Mesenteric fat pad (tissue), 1 donor: ENCODE measurements around the gene SLC48A1. TPM values are rescaled to one million over a fixed set of nuclear protein-coding genes. Genes with fewer than 3 reads are reported as not detected.

Experiments used
- DNase-seq: peaks from one replicate; pipeline ENCODE4 v3.0.0-alpha.2; 2020; ENCODE audit warnings: low spot score
- total RNA-seq: library from RNA; stranded (reverse); fragmentation: NEBNext Ultra II Directional; extraction: Animal tissue kit (Norgen Biotek cat#: 25700); gene quantifications from one replicate; pipeline ENCODE4 v1.2.1, GENCODE V29; 2021
- donor health status: DM: yes; HTN: yes; CAD: no.

The SLC48A1 gene
- total RNA-seq, 1 donor from 2014 or later, result 40.3 TPM

DNA sequence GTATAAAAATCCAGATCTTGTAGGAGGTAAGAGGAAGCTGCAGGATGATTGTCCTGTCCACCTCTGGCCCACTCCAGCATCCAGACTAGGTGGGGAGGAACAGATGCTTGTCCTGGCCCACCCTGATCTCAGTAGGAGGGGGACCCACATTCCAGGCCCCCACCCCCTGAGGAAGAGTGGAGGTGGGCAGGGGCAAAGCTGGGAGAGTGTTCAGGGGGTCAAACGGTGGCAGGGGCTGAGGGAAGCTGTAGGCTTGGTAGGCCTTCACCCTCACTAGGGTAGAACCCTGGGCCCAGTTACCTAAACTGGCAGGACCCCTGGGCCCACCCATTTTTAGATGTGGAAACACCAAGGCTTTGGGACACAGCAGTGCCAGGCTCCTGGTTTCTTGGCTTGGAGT, 4.1 kb downstream of the SLC48A1 start:
- no peak for DNase-seq

DNA sequence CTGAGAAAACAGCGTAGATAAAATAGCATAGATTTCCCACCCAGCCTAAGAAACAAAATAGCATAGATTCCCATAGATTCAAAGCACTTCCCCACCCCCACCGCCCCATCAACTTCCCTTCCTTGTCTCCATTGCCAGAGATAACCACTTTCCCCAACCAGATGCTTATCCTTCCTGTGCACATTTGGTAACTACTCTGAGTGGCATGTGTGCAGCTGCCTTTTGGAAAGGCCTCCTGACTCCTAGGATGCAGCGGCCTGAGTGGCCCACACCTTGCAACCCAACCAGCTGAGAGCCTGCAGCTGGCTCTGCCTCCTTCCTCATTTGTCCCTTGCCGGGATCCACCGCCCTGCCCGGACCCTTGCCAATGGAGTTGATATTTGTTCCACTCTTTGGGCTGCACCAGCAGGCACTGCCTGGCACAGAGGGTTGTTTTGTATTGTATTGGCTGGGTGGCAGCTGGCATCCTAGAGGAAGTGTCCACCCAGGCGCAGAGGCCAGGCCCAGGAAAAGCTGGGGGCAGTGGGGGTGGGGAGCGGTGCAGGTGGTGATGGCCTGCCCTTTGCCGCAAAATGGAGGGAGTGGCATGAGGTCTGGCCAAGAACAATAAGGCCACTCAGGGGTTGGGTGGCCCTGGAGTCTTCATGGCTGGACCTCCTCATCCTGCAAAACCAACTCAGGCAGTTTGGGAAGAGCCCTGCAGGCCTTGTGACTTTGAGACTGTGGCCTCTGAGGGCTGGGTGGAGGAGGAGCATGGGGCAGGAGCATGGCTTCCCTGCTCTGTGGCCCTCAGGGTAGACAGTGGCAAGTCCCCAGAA, 4.9 kb downstream of the SLC48A1 start:
- no peak for DNase-seq

DNA sequence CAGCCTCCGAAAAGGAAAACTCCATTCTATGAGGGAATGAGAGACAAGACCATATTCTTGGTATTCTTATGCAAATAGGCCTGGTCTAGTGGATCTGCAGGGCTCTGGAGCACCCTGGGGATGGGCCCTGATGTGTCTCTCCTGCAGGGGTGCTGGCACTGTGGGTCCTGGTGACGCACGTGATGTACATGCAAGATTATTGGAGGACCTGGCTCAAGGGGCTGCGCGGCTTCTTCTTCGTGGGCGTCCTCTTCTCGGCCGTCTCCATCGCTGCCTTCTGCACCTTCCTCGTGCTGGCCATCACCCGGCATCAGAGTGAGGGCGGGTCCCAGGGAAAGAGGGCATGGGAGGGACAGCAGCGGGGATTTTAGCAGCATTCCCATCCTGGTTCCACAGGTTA, 5.8 kb downstream of the SLC48A1 start:
- no peak for DNase-seq

DNA sequence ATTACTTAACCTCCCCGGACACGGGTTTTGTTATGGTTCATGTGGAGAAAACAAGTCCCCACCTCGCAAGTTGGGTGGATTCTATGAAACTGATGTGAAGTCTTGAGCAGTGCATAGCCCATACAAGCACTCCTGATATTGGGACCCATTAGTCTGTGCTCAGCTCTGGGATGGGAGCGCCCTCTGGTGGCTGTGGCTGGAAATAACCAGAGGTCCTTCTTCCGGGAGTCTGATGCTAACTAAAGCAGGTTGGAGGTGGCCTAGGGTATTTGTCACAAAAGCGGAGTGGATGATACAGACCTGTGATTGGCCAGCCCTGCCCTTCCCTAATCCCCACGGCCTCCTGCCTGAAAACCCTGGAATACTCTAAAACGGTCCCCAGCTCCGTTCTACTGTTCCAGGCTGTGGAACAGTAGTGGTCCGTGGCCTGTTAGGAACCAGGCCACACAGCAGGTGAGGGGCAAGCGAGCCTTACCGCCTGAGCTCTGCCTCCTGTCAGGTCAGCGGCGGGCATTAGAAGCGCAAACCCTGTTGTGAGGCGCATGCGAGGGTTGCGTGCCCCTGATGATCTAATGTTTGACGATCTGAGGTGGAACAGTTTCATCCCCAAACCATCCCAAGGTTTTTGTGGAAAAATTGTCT, 6.4 kb downstream of the SLC48A1 start:
- DNase-seq, result no peak

DNA sequence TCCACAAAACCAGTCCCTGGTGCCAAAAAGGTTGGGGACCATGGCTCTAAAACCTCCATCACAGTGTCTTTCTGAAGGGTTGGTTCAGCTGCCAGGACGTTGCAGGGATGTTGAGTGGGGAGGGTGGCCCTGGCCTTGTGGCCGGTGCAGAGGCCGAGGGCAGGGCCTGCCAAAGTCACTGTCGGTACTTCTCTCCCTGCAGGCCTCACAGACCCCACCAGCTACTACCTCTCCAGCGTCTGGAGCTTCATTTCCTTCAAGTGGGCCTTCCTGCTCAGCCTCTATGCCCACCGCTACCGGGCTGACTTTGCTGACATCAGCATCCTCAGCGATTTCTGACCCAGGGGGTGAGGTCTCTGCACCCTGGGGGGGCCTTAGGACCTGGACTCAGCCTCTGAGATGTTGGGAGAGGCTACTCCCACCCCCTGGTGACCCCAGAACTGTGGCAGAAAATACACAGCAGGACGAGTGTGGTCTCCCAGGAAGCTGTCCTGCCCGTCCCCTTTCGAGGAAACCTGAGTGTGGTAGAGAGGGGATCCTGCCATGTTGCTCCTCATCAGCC, 7.0 kb downstream of the SLC48A1 start:
- DNase-seq, result no peak

DNA sequence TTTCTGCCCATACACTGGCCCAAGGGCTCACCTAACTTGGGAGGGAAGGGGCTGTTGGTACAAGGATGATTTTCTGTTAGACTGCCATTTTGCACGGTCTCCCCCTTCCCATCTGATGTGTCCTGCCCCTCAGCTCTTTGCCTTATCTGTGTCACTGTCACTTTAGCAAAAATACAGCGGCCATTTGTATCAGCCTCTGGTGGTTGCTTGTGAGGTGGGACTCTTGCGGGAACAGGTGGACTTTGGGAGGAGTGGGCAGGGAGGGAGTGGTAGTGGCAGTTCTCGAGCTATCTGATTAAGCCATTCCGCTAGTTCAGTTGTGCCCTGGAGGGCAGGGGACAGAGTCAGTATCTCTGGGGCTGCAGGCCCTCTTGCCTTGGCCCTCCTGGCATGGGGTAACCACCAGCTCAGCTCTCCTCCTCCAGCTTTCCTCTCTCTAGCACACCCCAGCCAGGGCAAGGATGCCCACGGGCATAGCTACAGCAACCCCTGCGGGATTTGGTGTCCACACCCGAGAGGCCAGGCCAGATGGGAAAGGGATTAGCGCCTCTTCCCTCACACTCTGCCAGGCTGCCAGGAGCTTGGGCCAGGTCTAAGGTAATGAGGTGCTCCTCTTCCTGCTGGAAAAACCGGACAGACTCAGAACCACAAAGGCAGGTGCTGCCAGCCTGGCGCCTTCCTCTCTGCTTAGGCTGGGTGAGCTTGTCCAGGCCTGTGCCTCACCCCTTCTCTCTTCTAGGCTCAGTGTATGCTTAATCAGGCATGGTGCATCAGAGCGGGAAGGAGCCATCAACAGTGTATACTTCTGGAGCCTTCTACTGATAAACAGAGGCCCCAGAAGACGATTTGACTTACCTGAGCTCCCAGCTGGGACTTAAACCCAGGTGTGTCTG, 8.7 kb downstream of the SLC48A1 start:
- no peak for DNase-seq

DNA sequence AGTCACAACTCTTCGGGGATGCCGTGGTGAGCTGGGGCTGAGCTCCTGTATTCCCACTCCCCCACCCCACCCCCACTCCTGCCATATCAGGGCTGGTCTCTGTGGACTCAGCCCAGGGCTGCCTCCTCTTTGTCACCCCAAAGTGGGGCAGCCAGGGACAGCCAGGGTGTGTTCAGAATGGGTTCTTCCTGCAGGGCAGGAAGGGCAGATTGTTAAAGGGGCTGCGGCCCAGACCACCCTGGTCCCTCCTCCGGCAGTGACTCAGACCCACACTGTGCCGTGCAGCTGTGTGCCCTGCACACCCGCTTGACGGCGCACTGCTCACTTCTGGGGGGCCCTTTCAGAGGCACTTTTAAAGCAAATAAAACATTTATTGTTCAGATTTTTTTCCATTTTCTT, 9.3 kb downstream of the SLC48A1 start:
- DNase-seq, result no peak

DNA sequence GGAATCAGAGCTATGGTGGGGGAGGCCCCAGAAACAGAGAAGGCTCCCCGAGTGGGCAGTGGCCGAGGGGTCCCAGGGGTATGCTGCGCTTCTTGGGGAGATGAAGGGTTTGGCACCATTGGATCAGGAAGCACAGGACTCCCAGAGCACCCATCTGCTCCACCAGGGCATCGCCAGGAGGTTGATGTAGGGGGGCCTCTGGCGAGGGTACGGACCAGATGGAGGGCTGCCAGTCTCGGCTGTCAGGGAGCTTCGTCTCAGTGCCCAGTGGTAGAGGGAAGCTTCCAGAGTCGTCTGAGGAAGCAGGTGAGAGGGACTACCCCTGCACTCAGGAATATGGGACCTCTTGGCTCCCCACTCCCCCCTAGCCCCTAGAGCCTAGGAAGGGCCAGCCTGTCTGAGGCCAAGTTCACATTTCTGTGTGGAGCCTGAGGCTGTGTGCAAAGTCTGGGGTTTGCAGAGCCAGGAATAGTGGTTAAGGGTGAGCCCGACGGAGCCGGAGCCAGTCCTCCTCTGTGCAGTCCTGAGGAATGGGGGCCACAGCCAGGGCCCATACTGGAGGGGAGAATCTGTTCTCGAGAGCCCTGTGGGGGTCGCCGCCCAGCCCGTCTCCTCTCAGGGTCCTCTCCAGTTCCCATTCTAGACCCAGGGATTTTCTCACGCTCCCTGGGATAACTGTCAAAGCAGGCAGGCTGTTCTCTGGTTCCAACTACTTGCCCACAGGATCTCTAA, 10.2 kb downstream of the SLC48A1 start:
- DNase-seq, result no peak

DNA sequence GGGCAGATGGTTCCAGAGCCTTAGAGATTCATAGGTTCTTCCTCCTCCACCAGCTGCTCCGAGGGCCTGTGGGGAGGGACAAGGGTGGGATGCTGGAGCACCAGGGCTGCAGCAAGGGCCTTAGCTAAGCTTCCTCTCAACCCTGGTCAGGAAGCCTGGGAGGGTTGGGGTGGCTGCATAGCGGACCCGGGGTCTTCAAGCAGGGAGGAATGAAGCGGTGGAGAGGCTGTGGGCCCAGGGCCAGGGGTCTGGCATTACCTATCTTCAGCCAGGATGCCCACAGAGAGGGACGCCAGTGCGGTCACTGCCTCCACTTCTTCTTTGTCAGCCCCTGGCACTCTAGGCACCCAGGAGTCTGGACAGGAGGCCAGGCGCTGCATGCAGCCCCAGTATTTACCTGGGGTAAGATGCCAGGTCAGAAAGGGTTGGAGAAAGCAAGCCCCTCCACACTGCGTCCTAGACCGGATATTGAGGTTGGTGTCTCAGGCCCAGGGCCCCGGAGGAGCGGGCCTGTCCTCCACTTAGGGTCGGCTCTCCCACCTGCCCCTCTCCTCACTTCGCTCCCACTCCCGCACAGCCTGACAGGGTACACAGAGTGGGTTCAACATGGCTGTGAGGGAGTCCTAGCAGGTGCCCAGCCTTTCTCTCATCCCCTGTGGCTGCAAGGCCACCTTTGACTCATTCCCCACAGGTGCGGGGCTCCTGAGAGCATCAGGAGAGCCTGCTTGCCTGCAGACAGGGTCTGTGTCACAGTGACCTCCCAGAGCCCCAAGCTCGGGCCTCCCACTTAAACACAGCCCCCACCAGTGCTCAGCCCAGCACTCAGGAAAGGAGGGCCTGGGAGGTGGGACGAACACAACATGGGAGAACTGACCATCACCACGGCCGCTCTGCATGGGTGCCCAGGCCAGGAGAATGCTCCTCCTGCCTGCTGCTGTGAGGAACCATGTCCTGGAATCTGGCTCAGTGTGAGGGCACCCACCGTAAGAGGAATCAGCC, 11.1 kb downstream of the SLC48A1 start:
- no peak for DNase-seq

DNA sequence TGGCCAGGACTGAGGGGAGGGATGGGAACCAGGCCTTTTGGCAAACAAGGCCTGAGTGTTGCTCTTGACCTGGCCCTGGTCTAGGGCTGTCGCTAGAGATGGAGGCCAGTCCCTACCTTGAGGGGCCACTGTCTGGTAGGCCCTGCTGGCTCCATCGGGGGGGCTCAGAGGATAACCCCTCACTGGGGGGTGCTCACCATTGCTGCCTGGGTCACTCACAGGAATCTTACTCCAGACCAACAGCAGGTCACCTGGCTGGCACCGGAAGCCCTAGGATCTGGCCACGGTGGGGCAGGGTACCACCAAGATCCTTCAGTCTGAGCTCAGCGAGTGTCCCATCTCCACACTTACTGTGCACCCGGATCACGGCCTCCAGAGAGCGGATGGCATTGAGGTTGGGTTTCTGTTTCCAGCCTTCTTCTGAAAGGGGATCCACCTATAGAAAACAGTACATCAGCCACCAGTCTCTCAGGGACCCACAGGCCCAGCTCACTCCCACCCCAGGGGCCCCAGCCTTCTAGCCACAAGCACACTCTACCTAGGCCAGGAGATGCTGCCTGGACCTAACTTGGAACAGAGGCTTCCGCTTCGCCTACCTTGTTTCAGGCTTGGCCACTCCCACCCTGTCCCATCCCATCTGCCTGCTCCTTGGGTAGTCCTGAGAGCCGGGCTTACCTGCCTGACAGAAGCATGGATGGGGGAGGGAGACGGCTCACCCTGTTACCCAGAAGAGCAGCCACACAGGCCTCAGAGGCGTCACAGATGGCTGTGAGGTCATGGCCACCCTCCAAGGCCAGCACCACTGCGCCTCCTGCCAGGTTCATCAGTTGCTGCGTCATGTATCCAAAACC, 12.2 kb downstream of the SLC48A1 start:
- no peak for DNase-seq

DNA sequence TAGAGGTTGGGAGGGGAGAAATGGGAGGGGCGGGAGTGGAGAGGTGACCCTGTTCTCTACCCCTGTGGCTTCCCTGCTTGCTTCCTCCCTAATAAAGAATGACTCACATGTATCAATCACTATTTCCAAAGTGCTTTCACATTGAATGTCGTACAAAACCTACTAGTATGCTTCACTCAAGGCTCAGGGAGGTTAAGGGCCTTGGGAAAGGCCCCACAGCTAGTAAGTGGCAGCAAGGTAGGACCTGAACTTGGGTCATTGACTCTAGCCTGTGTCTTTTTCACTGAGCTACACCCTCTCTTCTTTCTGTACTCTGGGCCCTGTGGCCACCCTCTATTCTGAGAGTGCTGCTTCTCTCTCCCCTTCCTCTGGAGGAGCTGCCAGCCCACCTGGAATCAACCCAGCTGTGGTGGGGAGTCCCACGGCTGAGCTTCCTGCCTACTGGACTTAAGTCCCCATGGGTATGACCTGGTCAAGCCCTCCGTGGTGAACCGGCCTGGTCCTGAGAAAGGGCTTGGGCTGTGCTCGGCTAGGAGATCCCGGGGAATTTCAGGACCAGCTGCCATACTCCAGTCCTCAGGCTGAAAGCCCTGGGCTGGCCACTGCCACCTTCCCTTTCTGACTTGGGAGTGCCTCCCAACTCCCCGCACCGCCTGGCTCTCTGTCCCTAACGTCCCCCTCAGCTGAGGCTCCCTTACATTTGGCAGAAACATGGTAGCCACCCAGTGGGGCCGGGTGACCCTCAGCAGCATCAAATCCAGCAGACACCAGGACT, 13.0 kb downstream of the SLC48A1 start:
- DNase-seq, result no peak

DNA sequence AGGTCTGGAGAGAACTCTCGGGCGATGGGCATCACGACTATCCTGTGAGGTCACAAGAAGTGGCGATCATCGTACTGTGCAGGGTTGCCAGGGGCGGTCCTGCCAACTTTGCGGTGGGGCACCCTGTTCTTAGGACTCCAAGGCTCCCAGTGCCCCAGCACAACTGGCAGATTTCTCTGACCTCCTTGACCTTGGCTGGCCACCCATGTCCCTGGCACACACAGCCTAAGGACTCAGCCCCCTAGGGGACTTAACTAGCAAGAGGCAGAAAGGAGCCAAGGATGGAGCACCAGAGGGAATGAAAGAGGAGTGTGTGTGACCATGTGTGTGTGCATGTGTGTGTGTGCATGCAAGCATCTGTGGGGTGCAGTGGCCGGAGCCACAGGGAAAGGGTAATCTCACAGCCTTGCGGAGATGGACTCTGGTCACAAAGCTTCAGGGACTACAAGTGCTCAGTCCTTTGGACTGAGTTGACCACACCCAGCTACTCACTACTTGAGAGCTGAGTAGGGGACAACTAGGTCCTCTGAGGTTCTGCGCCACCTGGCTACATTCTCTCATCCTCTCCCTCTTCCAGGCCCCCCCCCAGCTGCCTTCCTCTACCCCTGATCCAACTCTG, 13.7 kb downstream of the SLC48A1 start:
- DNase-seq, result no peak

DNA sequence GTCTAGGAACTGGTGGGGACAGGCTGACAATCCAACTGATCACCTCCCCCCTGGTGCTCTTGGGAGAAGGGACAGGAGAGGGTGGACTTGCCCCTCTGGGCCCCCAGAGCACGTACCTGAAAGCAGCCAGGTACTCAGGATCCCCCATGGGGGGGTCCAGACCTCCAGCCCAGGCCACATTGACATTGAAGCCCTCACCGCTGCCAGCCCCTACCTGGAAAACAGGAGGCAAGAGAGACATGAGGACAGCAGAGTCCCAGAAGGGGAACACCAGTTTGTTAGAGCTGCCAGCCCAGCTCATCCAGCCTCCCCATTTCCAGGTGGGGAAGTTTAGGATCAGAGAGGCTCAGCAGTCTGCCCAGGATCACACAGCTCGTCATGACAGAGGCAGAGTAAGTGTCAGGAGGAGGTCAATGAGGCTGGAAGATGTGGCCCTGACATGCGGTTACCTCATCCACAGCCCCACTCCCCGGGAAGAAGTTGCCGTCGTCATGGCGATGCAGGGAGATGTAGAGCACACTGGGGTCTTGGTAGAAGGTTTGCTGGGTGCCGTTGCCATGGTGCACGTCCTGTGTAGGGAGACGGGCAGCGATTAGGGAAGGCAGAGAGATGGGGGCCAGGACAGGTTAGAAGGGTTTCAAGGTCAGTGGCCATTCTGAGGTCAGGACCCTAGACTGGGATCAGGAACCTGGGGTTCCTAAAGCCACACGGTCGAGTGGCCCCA, 14.7 kb downstream of the SLC48A1 start:
- DNase-seq, result no peak

DNA sequence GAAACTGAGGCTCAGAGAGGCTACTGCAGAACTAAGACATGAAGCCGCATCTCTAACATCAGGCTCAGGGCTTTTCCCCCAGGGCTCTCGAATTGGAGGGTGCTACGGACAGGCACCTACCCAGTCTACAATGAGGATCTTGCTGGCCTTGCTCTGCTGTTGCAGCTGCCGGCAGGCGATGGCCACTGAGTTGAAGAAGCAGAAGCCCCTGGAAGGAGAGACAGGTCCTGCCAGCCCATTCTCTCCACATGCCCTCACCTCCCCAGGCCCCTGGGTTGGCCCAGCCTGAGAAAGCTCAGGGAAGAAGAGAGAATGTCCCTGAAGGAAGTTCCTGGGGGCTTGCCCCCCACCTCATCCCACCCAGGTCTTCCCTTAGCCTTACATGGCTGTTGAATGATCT, 16.1 kb downstream of the SLC48A1 start:
- no peak for DNase-seq

DNA sequence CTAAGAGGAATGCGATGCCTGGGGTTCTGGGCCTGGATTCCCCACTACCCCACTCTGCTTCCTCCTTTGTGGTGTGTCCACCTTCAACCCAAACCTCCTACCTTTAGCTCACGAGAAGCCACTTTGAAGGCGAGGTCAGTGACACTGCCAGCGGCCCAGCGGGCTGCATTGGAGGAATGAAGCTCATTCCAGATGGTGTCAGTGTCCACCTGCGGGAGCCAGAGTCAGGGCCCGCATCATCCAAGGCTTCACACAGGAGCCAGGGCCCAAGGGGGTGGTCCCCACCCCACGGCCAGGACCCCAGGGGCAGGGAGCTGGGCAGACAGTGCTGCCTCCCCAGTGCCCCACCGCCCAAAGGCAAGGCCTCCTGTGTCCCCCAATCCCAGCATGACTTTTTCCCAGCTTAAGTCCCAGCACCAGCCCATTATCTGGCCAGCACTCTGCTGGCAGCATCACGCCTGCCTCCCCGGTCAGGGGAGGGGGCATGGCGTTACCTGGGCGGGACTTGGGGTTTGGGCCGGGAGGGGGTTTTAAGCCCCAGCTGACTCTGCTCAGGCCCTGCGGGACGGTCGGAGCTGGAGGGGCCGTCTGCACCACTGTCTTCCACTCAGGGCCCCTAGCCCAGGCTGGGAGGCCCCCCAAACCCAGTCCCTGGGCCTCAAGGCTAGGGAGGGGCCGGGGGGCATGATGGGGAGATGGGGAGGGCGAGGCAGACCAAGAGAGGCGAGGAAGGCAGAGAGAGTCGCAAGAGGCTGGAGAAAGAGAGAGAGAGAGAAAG, 16.9 kb downstream of the SLC48A1 start:
- no peak for DNase-seq
